Measurements from ENCODE around the gene STK24. TPM values are rescaled to one million over a fixed set of nuclear protein-coding genes. Genes with fewer than 3 reads are reported as not detected.

STK24 gene
- total RNA-seq, 2 donors from 2014 or later, result 115 to 125 TPM

DNA sequence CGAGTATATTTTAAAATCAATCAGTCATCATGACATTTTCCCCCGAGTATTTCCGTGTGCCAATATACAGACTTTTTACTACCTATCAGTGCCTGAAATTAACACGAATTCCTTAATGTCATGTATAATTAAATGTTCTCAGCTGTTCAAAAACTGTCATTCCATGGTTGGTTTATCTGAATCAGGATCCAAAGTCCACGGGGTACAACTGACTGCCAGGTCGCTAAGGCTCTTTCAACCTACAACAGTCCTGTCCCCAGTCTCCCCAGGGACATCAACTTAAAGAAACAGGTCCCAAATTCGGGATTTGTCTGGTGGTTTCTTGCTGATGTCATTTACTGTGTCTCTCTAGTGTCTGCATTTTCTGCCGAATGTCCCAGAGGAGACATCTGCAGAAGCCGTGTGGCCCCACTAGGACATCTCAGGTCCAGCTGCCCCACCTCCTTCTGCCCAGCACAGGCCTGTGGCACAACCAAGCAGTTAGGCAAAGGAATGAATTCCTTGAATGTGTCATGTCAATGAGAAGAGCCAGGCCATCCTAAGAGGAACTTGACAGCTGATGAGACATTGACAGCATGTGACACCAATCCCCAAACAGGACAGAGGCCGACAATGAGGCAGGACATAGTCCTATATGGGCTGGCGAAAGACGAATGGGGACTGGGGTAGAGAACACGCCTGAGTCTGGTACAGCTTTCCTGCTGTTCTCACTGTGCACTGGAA is 109.5 kb downstream of the STK24 start:
- no peak overlapping the region for H3K4me3 ChIP-seq (ENCODE audit: low read length)
- peaks cover 79% of the 10 kb centered on the region for H3K36me3 ChIP-seq (ENCODE audit: control insufficient read depth, insufficient read depth, low read length)
- H3K9me3 ChIP-seq (ENCODE audit: control insufficient read depth, low read length), result no peaks in the 10 kb centered on the region
- H3K27me3 Mint-ChIP-seq (ENCODE audit: insufficient read depth), result no peaks in the 10 kb centered on the region
- WGBS, 2 experiments (ENCODE audit: insufficient coverage in 1 of 2, insufficient read length in 1 of 2), result 94 to 95% methylated on average over 8 to 13 of the region's 13 CpGs
- H3K36me3 Mint-ChIP-seq (ENCODE audit: low read depth), result peaks cover 41% of the 10 kb centered on the region
- H3K9ac ChIP-seq (ENCODE audit: extremely low read depth, low read length, poor library complexity, severe bottlenecking), result no peak overlapping the region
- no peak for DNase-seq
- peaks cover 8% of the 10 kb centered on the region for H3K4me1 ChIP-seq (ENCODE audit: control insufficient read depth, insufficient read depth, low read length)
- no peak overlapping the region for H3K27ac Mint-ChIP-seq
- TF ChIP-seq, protein P1, sequence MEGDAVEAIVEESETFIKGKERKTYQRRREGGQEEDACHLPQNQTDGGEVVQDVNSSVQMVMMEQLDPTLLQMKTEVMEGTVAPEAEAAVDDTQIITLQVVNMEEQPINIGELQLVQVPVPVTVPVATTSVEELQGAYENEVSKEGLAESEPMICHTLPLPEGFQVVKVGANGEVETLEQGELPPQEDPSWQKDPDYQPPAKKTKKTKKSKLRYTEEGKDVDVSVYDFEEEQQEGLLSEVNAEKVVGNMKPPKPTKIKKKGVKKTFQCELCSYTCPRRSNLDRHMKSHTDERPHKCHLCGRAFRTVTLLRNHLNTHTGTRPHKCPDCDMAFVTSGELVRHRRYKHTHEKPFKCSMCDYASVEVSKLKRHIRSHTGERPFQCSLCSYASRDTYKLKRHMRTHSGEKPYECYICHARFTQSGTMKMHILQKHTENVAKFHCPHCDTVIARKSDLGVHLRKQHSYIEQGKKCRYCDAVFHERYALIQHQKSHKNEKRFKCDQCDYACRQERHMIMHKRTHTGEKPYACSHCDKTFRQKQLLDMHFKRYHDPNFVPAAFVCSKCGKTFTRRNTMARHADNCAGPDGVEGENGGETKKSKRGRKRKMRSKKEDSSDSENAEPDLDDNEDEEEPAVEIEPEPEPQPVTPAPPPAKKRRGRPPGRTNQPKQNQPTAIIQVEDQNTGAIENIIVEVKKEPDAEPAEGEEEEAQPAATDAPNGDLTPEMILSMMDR (conservative IDR thresholded peaks at IDR 0.05), result no peak
- H3K4me1 Mint-ChIP-seq, result peaks cover 12% of the 10 kb centered on the region
- no peak overlapping the region for H3K27ac ChIP-seq (ENCODE audit: low read depth, low read length)
- H3K9me3 Mint-ChIP-seq, result no peaks in the 10 kb centered on the region
- H3K27me3 ChIP-seq (ENCODE audit: control insufficient read depth, insufficient read depth, low read length, poor library complexity, severe bottlenecking), result no peaks in the 10 kb centered on the region
- no peak overlapping the region for H3K4me3 Mint-ChIP-seq

DNA sequence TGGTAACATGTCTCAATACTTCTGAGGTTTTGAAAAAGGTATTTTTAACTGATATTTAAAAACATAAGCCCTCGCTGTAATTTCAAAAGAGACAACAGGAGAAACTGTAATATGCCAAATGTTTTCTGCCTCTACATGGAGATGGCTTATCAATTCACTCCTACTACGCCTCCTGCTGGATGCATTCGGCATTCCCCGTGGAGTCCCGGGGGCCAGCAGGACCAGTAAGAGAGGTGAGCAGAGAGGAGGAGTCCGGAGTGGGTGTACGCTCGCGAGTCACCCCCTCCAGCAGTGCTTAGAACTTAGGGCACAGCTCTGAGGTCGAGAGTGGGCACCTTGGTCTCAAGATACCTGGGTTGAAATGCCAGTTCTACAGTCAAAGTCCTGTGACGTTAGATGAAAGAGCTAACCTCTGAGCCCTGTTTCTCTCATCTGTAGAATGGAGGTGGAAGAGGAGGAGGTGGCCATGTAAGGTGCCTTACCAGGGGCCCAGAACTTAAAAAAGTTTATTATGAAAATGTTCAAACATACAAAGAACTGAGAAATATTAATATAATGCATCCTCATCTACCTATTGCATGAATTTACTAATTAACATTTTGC is 110.2 kb downstream of the STK24 start:
- Histone ChIP-seq H3K4me1 (ENCODE audit: control insufficient read depth, insufficient read depth, low read length) (peaks cover 3% of the 10 kb centered on the region), H3K4me3 (ENCODE audit: low read length) (no peak overlapping the region), H3K9me3 (ENCODE audit: control insufficient read depth, low read length) (no peaks in the 10 kb centered on the region), H3K27me3 (ENCODE audit: control insufficient read depth, insufficient read depth, low read length, poor library complexity, severe bottlenecking) (no peaks in the 10 kb centered on the region), H3K27ac (ENCODE audit: low read depth, low read length) (no peak overlapping the region), H3K36me3 (ENCODE audit: control insufficient read depth, insufficient read depth, low read length) (peaks cover 79% of the 10 kb centered on the region), H3K9ac (ENCODE audit: extremely low read depth, low read length, poor library complexity, severe bottlenecking) (no peak overlapping the region)
- Mint-ChIP-seq H3K4me1 (peaks cover 5% of the 10 kb centered on the region), H3K4me3 (no peak overlapping the region), H3K27me3 (ENCODE audit: insufficient read depth) (no peaks in the 10 kb centered on the region), H3K27ac (peak overlapping the region; percentile 55), H3K36me3 (ENCODE audit: low read depth) (peaks cover 38% of the 10 kb centered on the region), H3K9me3 (no peaks in the 10 kb centered on the region)
- TF ChIP-seq, protein P1 (conservative IDR thresholded peaks at IDR 0.05), result peak; percentile 94
- DNase-seq, result peak; percentile 94
- 62 to 80% methylated on average over 6 to 11 of the region's 11 CpGs for WGBS, 2 experiments (ENCODE audit: insufficient coverage in 1 of 2, insufficient read length in 1 of 2)

DNA sequence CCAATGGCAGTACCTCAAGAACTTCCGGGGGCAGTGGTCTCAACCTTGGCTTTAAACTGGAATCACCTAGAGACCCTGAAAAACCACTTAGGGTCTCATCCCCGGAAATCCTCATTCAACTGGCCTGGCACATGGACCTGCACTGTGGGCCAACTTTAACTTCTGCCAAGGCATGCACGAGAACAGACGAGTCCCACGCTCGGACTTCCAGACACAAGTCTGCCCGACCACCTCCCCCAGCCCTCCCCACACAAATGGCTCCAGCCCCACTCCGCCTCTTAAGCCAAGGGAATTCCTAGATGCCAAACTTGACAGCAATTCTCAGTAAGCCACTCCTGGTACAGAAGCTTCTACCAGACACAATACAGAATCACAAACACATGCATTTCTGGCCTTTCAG is 114.0 kb downstream of the STK24 start:
- Mint-ChIP-seq H3K27ac (peak overlapping the region; percentile 76), H3K4me3 (no peak overlapping the region), H3K4me1 (no peaks in the 10 kb centered on the region), H3K9me3 (no peaks in the 10 kb centered on the region), H3K27me3 (ENCODE audit: insufficient read depth) (no peaks in the 10 kb centered on the region), H3K36me3 (ENCODE audit: low read depth) (peaks cover 65% of the 10 kb centered on the region)
- 94 to 98% methylated on average over 5 to 8 of the region's 8 CpGs for WGBS, 2 experiments (ENCODE audit: insufficient coverage in 1 of 2, insufficient read length in 1 of 2)
- Histone ChIP-seq H3K36me3 (ENCODE audit: control insufficient read depth, insufficient read depth, low read length) (peaks cover 85% of the 10 kb centered on the region), H3K4me1 (ENCODE audit: control insufficient read depth, insufficient read depth, low read length) (no peaks in the 10 kb centered on the region), H3K9me3 (ENCODE audit: control insufficient read depth, low read length) (no peaks in the 10 kb centered on the region), H3K4me3 (ENCODE audit: low read length) (no peak overlapping the region), H3K27ac (ENCODE audit: low read depth, low read length) (no peak overlapping the region), H3K9ac (ENCODE audit: extremely low read depth, low read length, poor library complexity, severe bottlenecking) (no peak overlapping the region), H3K27me3 (ENCODE audit: control insufficient read depth, insufficient read depth, low read length, poor library complexity, severe bottlenecking) (no peaks in the 10 kb centered on the region)
- no peak for DNase-seq
- TF ChIP-seq, protein P1 (conservative IDR thresholded peaks at IDR 0.05), result no peak

Data from endodermal cell (in vitro differentiated cells).